SJSA1 (cell line): ENCODE results near the gene HOXA10. TPM values are rescaled to one million over a fixed set of nuclear protein-coding genes. Genes with fewer than 3 reads are reported as not detected.

Experiments used
- DNase-seq, 2 experiments: peaks; one replicate each; pipeline ENCODE4 v3.0.0-alpha.2; 2015 to 2020; ENCODE audit warnings: low spot score in 2 of 2, low read depth in 1 of 2
- H3K27ac ChIP-seq: fragments of 250-450 bp; sonication (Bioruptor Pico); 2 replicates; pipeline ENCODE4 v1.5.1; 2020; ENCODE audit warnings: mild to moderate bottlenecking, moderate library complexity
- H3K27me3 ChIP-seq: fragments of 250-450 bp; sonication (Bioruptor Pico); replicated peaks from 2 replicates; pipeline ENCODE4 v1.5.1; 2020; ENCODE audit warnings: mild to moderate bottlenecking, moderate library complexity
- H3K36me3 ChIP-seq: fragments of 250-450 bp; sonication (Bioruptor Pico); 2 replicates; pipeline ENCODE4 v1.5.1; 2020; ENCODE audit warnings: mild to moderate bottlenecking
- H3K4me1 ChIP-seq: fragments of 250-450 bp; sonication (Bioruptor Pico); replicated peaks from 2 replicates; pipeline ENCODE4 v1.6.1; 2021; ENCODE audit warnings: mild to moderate bottlenecking
- H3K4me3 ChIP-seq: fragments of 250-450 bp; sonication (Bioruptor Pico); 2 replicates; pipeline ENCODE4 v1.5.1; 2020; ENCODE audit warnings: mild to moderate bottlenecking
- H3K9me3 ChIP-seq: fragments of 250-450 bp; sonication (Bioruptor Pico); replicated peaks from 2 replicates; pipeline ENCODE4 v1.5.1; 2020; ENCODE audit warnings: mild to moderate bottlenecking
- total RNA-seq: library from RNA; depleted of rRNA; stranded (reverse); fragments of >200 nt; shearing (Covaris generic); gene quantifications from 2 replicates; pipeline ENCODE4 v1.2.3, GENCODE V29; 2014

HOXA10 gene
- total RNA-seq, 1 experiment from 2014 or later, result 15.5 TPM

- Histone ChIP-seq H3K9me3 (no peaks in the 10 kb centered on the region), H3K27ac (no peak overlapping the region), H3K4me1 (peaks cover 61% of the 10 kb centered on the region), H3K36me3 (peaks cover 5% of the 10 kb centered on the region), H3K4me3 (no peak overlapping the region), H3K27me3 (no peaks in the 10 kb centered on the region)
- DNase-seq, result peak in 1 of 2 experiments; percentile 35
Observed at GRCh38 chr7:27191161-27191731, 17.1 kb upstream of the HOXA10 start.

GRCh38 chr7:27189997-27190748, 16.1 kb upstream of the HOXA10 start:
- H3K4me3 ChIP-seq, result no peak overlapping the region
- peaks cover 66% of the 10 kb centered on the region for H3K4me1 ChIP-seq
- no peaks in the 10 kb centered on the region for H3K27me3 ChIP-seq
- no peaks in the 10 kb centered on the region for H3K9me3 ChIP-seq
- peaks cover 5% of the 10 kb centered on the region for H3K36me3 ChIP-seq
- DNase-seq, result no peak
- no peak overlapping the region for H3K27ac ChIP-seq

GRCh38 chr7:27189295-27189996, 15.3 kb upstream of the HOXA10 start:
- Histone ChIP-seq H3K4me1 (peaks cover 65% of the 10 kb centered on the region), H3K27ac (peak overlapping the region; percentile 85), H3K36me3 (peaks cover 6% of the 10 kb centered on the region; the same call in 1 of the 2 replicates), H3K4me3 (peak overlapping the region; percentile 41), H3K9me3 (no peaks in the 10 kb centered on the region), H3K27me3 (no peaks in the 10 kb centered on the region)
- peak in 1 of 2 experiments; percentile 66 for DNase-seq

- H3K4me1 ChIP-seq, result peaks cover 65% of the 10 kb centered on the region
- H3K4me3 ChIP-seq, result peak overlapping the region; percentile 41
- peak overlapping the region; percentile 85 for H3K27ac ChIP-seq
- no peaks in the 10 kb centered on the region for H3K9me3 ChIP-seq
- peak; percentile 82 to 88 for DNase-seq
- H3K27me3 ChIP-seq, result no peaks in the 10 kb centered on the region
- H3K36me3 ChIP-seq, result peaks cover 6% of the 10 kb centered on the region; the same call in 1 of the 2 replicates
Observed at GRCh38 chr7:27188386-27189294, 14.5 kb upstream of the HOXA10 start.

- H3K27me3 ChIP-seq, result no peaks in the 10 kb centered on the region
- H3K27ac ChIP-seq, result peak overlapping the region; percentile 85
- DNase-seq, result peak; percentile 72 to 83
- H3K9me3 ChIP-seq, result no peaks in the 10 kb centered on the region
- H3K4me1 ChIP-seq, result peaks cover 71% of the 10 kb centered on the region
- H3K4me3 ChIP-seq, result peak overlapping the region; percentile 41
- 0 out of 2 replicates have a peak, but pooled peaks cover 6% of the 10 kb centered on the region for H3K36me3 ChIP-seq
Observed at GRCh38 chr7:27187475-27188385, 13.6 kb upstream of the HOXA10 start.

- Histone ChIP-seq H3K27me3 (no peaks in the 10 kb centered on the region), H3K4me3 (peak overlapping the region; percentile 65), H3K27ac (peak overlapping the region; percentile 85), H3K9me3 (no peaks in the 10 kb centered on the region), H3K36me3 (peaks cover 14% of the 10 kb centered on the region), H3K4me1 (peaks cover 74% of the 10 kb centered on the region)
- DNase-seq, result peak in 1 of 2 experiments; percentile 76
Observed at GRCh38 chr7:27186668-27187474, 12.8 kb upstream of the HOXA10 start.

GRCh38 chr7:27185854-27186667, 11.9 kb upstream of the HOXA10 start:
- Histone ChIP-seq H3K27ac (peak overlapping the region; percentile 85), H3K27me3 (no peaks in the 10 kb centered on the region), H3K4me1 (peaks cover 75% of the 10 kb centered on the region), H3K9me3 (no peaks in the 10 kb centered on the region), H3K36me3 (peaks cover 15% of the 10 kb centered on the region), H3K4me3 (peak overlapping the region; percentile 65)
- DNase-seq, result peak; percentile 50 to 79

GRCh38 chr7:27185013-27185853, 11.1 kb upstream of the HOXA10 start, which contains the start of gene HOXA11:
Gene HOXA11 (minus strand): TSS chr7:27185232. CDS start chr7:27185144, 88 bp downstream.
- peak within 1 kb of the TSS; percentile 65 for H3K4me3 ChIP-seq
- H3K36me3 ChIP-seq, result peaks cover 15% of the 10 kb centered on the region
- no peaks in the 10 kb centered on the region for H3K27me3 ChIP-seq
- peaks cover 83% of the 10 kb centered on the region for H3K4me1 ChIP-seq
- H3K27ac ChIP-seq, result peak within 1 kb of the TSS; percentile 85
- H3K9me3 ChIP-seq, result no peaks in the 10 kb centered on the region
- DNase-seq, result peak; percentile 79 to 87

- Histone ChIP-seq H3K4me1 (peaks cover 80% of the 10 kb centered on the region), H3K9me3 (no peaks in the 10 kb centered on the region), H3K27me3 (no peaks in the 10 kb centered on the region), H3K36me3 (peaks cover 14% of the 10 kb centered on the region), H3K4me3 (peak overlapping the region; percentile 65), H3K27ac (peak overlapping the region; percentile 85)
- DNase-seq, result peak; percentile 55 to 70
Observed at GRCh38 chr7:27184337-27185012, 10.4 kb upstream of the HOXA10 start.

- H3K4me1 ChIP-seq, result peaks cover 73% of the 10 kb centered on the region
- peak overlapping the region; percentile 85 for H3K27ac ChIP-seq
- H3K9me3 ChIP-seq, result no peaks in the 10 kb centered on the region
- DNase-seq, result peak; percentile 42 to 81
- no peaks in the 10 kb centered on the region for H3K27me3 ChIP-seq
- peak overlapping the region; percentile 65 for H3K4me3 ChIP-seq
- peaks cover 12% of the 10 kb centered on the region for H3K36me3 ChIP-seq
Observed at GRCh38 chr7:27183682-27184336, 9.7 kb upstream of the HOXA10 start.
